Measurements from ENCODE around the gene DENND4C. TPM values are rescaled to one million over a fixed set of nuclear protein-coding genes. Genes with fewer than 3 reads are reported as not detected.

The DENND4C gene
- total and polyA plus RNA-seq, 2 of the 4 experiments (the other 2 are of a cell fraction) = 9.0 to 32.6 TPM

- POLR2A ChIA-PET (ENCODE audit: unreplicated experiment) = no interaction called here
- Histone ChIP-seq H3K18ac (ENCODE audit: low read depth, low read length) (no peak overlapping the region), H4K5ac (ENCODE audit: low read depth, low read length) (no peak overlapping the region), H3K23ac (ENCODE audit: low read depth, low read length) (no peak overlapping the region), H3K27ac (ENCODE audit: insufficient read depth, low read length) (no peak overlapping the region), H3K27me3 (ENCODE audit: control insufficient read depth, insufficient read depth, low read length) (no peaks in the 10 kb centered on the region), H3K4me2 (ENCODE audit: low read depth, low read length) (no peak overlapping the region), H3K9me3 (ENCODE audit: control insufficient read depth, insufficient read depth, low read length) (no peaks in the 10 kb centered on the region), H2BK20ac (ENCODE audit: low read depth, low read length) (no peak overlapping the region), H3K4ac (ENCODE audit: low read depth, low read length) (no peak overlapping the region), H3K4me1 (ENCODE audit: control insufficient read depth, insufficient read depth, low read length) (no peaks in the 10 kb centered on the region), H4K91ac (ENCODE audit: insufficient read depth, low read depth, low read length) (no peak overlapping the region), H3K56ac (ENCODE audit: extremely low read depth, insufficient read depth, low read length) (no peak overlapping the region), H3K79me1 (ENCODE audit: low read depth in 1 of 2, low read length in 2 of 2) (peaks cover 8 to 15% of the 10 kb centered on the region in 2 experiments), H4K20me1 (ENCODE audit: insufficient read depth, low read length) (no peaks in the 10 kb centered on the region), H3K36me3 (ENCODE audit: control insufficient read depth, insufficient read depth, low read length) (peaks cover 6% of the 10 kb centered on the region), H2BK5ac (ENCODE audit: low read depth, low read length, poor library complexity, severe bottlenecking) (no peak overlapping the region), H2BK120ac (ENCODE audit: low read depth, low read length) (no peak overlapping the region), H2AK9ac (replicated peaks; ENCODE audit: low read depth, low read length, poor library complexity) (no peak overlapping the region), H3K4me3 (ENCODE audit: insufficient read depth, low read depth, low read length) (no peak overlapping the region), H3K14ac (replicated peaks; ENCODE audit: low read depth, low read length) (no peak overlapping the region), H3K9me1 (ENCODE audit: insufficient read depth, low read length) (no peaks in the 10 kb centered on the region), H2AK5ac (ENCODE audit: low read depth, low read length) (no peak overlapping the region), H2AFZ (replicated peaks; ENCODE audit: low read length, poor library complexity) (no peak overlapping the region), H2BK15ac (ENCODE audit: low read depth, low read length) (no peak overlapping the region), H4K8ac (ENCODE audit: low read depth in 2 of 2, low read length in 2 of 2) (no peak overlapping the region), H3K9ac (ENCODE audit: low read depth, low read length) (no peak overlapping the region)
- TF ChIP-seq RAD21 (IDR thresholded peaks at IDR 0.05; ENCODE audit: low read length) (no peak), POLR2A (IDR thresholded peaks at IDR 0.05; ENCODE audit: low read depth, low read length) (no peak), FOS (IDR thresholded peaks at IDR 0.05; ENCODE audit: low read depth, low read length) (no peak), MXI1 (IDR thresholded peaks at IDR 0.05; ENCODE audit: borderline replicate concordance, low read depth, low read length) (no peak), BHLHE40 (IDR thresholded peaks at IDR 0.05; ENCODE audit: low read depth, low read length) (no peak), RCOR1 (IDR thresholded peaks at IDR 0.05; ENCODE audit: insufficient replicate concordance, low read length) (no peak), CHD1 (IDR thresholded peaks at IDR 0.05; ENCODE audit: low read depth, low read length) (no peak), MAZ (IDR thresholded peaks at IDR 0.05; ENCODE audit: borderline replicate concordance, low read depth, low read length) (no peak), NFE2L2 (IDR thresholded peaks at IDR 0.05; ENCODE audit: low read depth, low read length) (no peak), CEBPB (IDR thresholded peaks at IDR 0.05; ENCODE audit: low read depth, low read length) (no peak), MAFK (IDR thresholded peaks at IDR 0.05; ENCODE audit: low read depth, low read length) (no peak), CTCF (conservative IDR thresholded peaks at IDR 0.05; ENCODE audit: low read depth, low read length) (no peak), SMC3 (IDR thresholded peaks at IDR 0.05; ENCODE audit: low read depth, low read length) (no peak), RFX5 (IDR thresholded peaks at IDR 0.05; ENCODE audit: low read depth, low read length) (no peak), USF2 (IDR thresholded peaks at IDR 0.05; ENCODE audit: low read depth, low read length) (no peak)
- TF ChIP-seq, protein P1, sequence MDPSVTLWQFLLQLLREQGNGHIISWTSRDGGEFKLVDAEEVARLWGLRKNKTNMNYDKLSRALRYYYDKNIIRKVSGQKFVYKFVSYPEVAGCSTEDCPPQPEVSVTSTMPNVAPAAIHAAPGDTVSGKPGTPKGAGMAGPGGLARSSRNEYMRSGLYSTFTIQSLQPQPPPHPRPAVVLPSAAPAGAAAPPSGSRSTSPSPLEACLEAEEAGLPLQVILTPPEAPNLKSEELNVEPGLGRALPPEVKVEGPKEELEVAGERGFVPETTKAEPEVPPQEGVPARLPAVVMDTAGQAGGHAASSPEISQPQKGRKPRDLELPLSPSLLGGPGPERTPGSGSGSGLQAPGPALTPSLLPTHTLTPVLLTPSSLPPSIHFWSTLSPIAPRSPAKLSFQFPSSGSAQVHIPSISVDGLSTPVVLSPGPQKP (IDR thresholded peaks at IDR 0.05; ENCODE audit: borderline replicate concordance, low read depth, low read length) = no peak
- intact Hi-C loops (cut with micrococcal nuclease) (loop anchor here (10.0 kb wide), 1 partner anchor 67 kb away; no protein-coding TSS in a partner anchor), in situ Hi-C loops (cut with MboI; ENCODE audit: low sequenced_read_pairs) (no loop called here), dilution Hi-C loops (cut with HindIII; ENCODE audit: low sequenced_read_pairs, unreplicated experiment) (no loop called here)
- DNase-seq (no peak), ATAC-seq (ENCODE audit: low read depth) (no peak)
- CTCF ChIA-PET = no interaction called here
- no TSS peak for BruUV-seq (replicated peaks)
- WGBS, 2 experiments (ENCODE audit: extremely low coverage in 2 of 2, insufficient read length in 1 of 2) = no CpG with 5 or more reads among the region's 2 CpGs
Measured at GRCh38 chr9:19288081-19288480, 57.6 kb downstream of the DENND4C start.

Measured in IMR-90 (cell line).